HCT116 (cell line): ENCODE results near the gene ALDH4A1. TPM values are rescaled to one million over a fixed set of nuclear protein-coding genes. Genes with fewer than 3 reads are reported as not detected.
A peak's percentile ranks its signal among the peaks of the same experiment; 100 is the strongest.

ENCODE experiments used
- ATAC-seq: fragments of 200-7000 bp; cut with Tn5 transposase; 2 replicates; pipeline ENCODE4 v1.9.1; 2020; ENCODE audit warnings: mild to moderate bottlenecking, moderate library complexity
- BruUV-seq: library from RNA; stranded (reverse); fragments of 400-500 nt; replicated peaks from 2 replicates; lab custom pipeline; 2021; lab: Mats Ljungman, UMichigan
- CTCF ChIA-PET: fragments of 300-600 bp; sonication (Branson Sonifier 250); formaldehyde crosslinking; loops from one replicate; lab custom pipeline; 2021; ENCODE audit warnings: antibody characterized with exemption; lab: Charles Lee
- POLR2A ChIA-PET: fragments of 300-600, 350-600 bp; sonication (Branson Sonifier 250); formaldehyde crosslinking; loops from one replicate; lab custom pipeline; 2021; ENCODE audit warnings: antibody characterized with exemption; lab: Charles Lee
- RAD21 ChIA-PET, 2 experiments: fragments of 300-600 bp; sonication (Branson Sonifier 250); formaldehyde crosslinking; loops; one replicate each; lab custom pipeline; 2023; ENCODE audit warnings: low total read pairs in 2 of 2; ENCODE audit not compliant: uncharacterized antibody in 2 of 2, unreplicated experiment in 2 of 2, low non-redundant PET in 1 of 2; lab: Charles Lee
- DNase-seq: peaks from one replicate; pipeline ENCODE4 v3.0.0-alpha.2; 2010; ENCODE audit warnings: low read depth, low spot score
- H2AFZ ChIP-seq: fragments of 200-600 bp; shearing (Covaris generic), sonication (generic); 2 replicates; pipeline ENCODE4 v1.6.1; 2017; ENCODE audit warnings: low read depth, mixed run types, mixed read lengths, antibody characterized with exemption, low read length; ENCODE audit not compliant: poor library complexity, severe bottlenecking
- H3K27ac ChIP-seq: 2 replicates; pipeline ENCODE4 v1.5.1; 2012; ENCODE audit warnings: low read depth, low read length
- H3K27me3 ChIP-seq: fragments of 200-600 bp; sonication (generic); 2 replicates; pipeline ENCODE4 v1.6.1; 2016; ENCODE audit warnings: mixed run types, low read length, mixed read lengths; ENCODE audit not compliant: insufficient read depth
- H3K36me3 ChIP-seq, 2 experiments: fragments of 200-500 bp in 1 of 2; fragments of 200-600 bp in 1 of 2; sonication (Bioruptor generic) in 1 of 2; sonication (generic) in 1 of 2; 2 replicates each; pipeline versions ENCODE4 v1.5.1 to v1.6.1; 2014 to 2016; ENCODE audit warnings: low read length in 2 of 2, inconsistent platforms in 1 of 2, mixed read lengths in 1 of 2, mixed run types in 1 of 2; ENCODE audit not compliant: insufficient read depth in 2 of 2, control insufficient read depth in 1 of 2
- H3K4me1 ChIP-seq, 2 experiments: fragments of 200-600 bp in 1 of 2; sonication (generic) in 1 of 2; 2 replicates each; pipeline versions ENCODE4 v1.5.1 to v1.6.1; 2012 to 2017; ENCODE audit warnings: low read length in 2 of 2, inconsistent platforms in 1 of 2, mild to moderate bottlenecking in 1 of 2, mixed read lengths in 1 of 2, mixed run types in 1 of 2, moderate library complexity in 1 of 2; ENCODE audit not compliant: insufficient read depth in 2 of 2, control insufficient read depth in 1 of 2
- H3K4me2 ChIP-seq: fragments of 200-600 bp; sonication (generic); 2 replicates; pipeline ENCODE4 v1.6.1; 2017; ENCODE audit warnings: mixed run types, low read length, mixed read lengths
- H3K4me3 ChIP-seq, 2 experiments: fragments of 200-600 bp in 1 of 2; sonication (generic) in 1 of 2; replicated peaks in 1 of 2; 2 replicates each; pipeline ENCODE4 v1.5.1; 2011 to 2016; ENCODE audit warnings: low read length in 2 of 2, control low read depth in 1 of 2, low read depth in 1 of 2, mild to moderate bottlenecking in 1 of 2, mixed read lengths in 1 of 2, mixed run types in 1 of 2
- H3K79me2 ChIP-seq: fragments of 200-600 bp; sonication (generic); 2 replicates; pipeline ENCODE4 v1.6.1; 2017; ENCODE audit warnings: mild to moderate bottlenecking, mixed run types, low read length, moderate library complexity, mixed read lengths; ENCODE audit not compliant: insufficient read depth
- H3K9ac ChIP-seq: fragments of 200-600 bp; sonication (generic); 2 replicates; pipeline ENCODE4 v1.6.1; 2016; ENCODE audit warnings: low read length, mixed read lengths
- H3K9me2 ChIP-seq: fragments of 200-600 bp; sonication (generic), shearing (Covaris generic); 2 replicates; pipeline ENCODE4 v1.6.1; 2017; ENCODE audit warnings: mixed run types, mild to moderate bottlenecking, moderate library complexity; ENCODE audit not compliant: insufficient read depth
- H3K9me3 ChIP-seq, 2 experiments: fragments of 200-500 bp in 1 of 2; fragments of 200-600 bp in 1 of 2; sonication (Bioruptor generic) in 1 of 2; sonication (generic) in 1 of 2; 2 replicates each; pipeline ENCODE4 v1.6.1; 2014 to 2017; ENCODE audit warnings: low read length in 2 of 2, mixed read lengths in 2 of 2, inconsistent platforms in 1 of 2, low read depth in 1 of 2, mild to moderate bottlenecking in 1 of 2, mixed run types in 1 of 2, moderate library complexity in 1 of 2; ENCODE audit not compliant: control insufficient read depth in 1 of 2, insufficient read depth in 1 of 2
- H4K20me1 ChIP-seq: fragments of 200-600 bp; sonication (generic), shearing (Covaris generic); 2 replicates; pipeline ENCODE4 v1.6.1; 2017; ENCODE audit warnings: mixed run types, mild to moderate bottlenecking, moderate library complexity; ENCODE audit not compliant: insufficient read depth
- CBX3 ChIP-seq: IDR thresholded peaks from 2 replicates; pipeline ENCODE4 v1.6.1; 2012; ENCODE audit warnings: low read depth
- CTCF ChIP-seq, 3 experiments: fragments of 200-600 bp in 1 of 3; sonication (generic) in 1 of 3; IDR thresholded peaks in 2 of 3; conservative IDR thresholded peaks in 1 of 3; 2 replicates each; pipeline ENCODE4 v1.5.1; 2012 to 2017; ENCODE audit warnings: low read depth in 2 of 3, low read length in 2 of 3, antibody characterized with exemption in 1 of 3, borderline replicate concordance in 1 of 3, control low read depth in 1 of 3, mild to moderate bottlenecking in 1 of 3, mixed read lengths in 1 of 3, mixed run types in 1 of 3, moderate library complexity in 1 of 3; ENCODE audit not compliant: insufficient read depth in 1 of 3
- EGR1 ChIP-seq: IDR thresholded peaks from 2 replicates; pipeline ENCODE4 v1.6.1; 2012; ENCODE audit warnings: low read depth
- JUND ChIP-seq: IDR thresholded peaks from 2 replicates; pipeline ENCODE4 v1.6.1; 2012
- RAD21 ChIP-seq: IDR thresholded peaks from 2 replicates; pipeline ENCODE4 v1.6.1; 2012; ENCODE audit warnings: low read depth, mild to moderate bottlenecking
- ZBTB33 ChIP-seq: IDR thresholded peaks from 2 replicates; pipeline ENCODE4 v1.6.1; 2011; ENCODE audit warnings: mild to moderate bottlenecking, low read length, moderate library complexity; ENCODE audit not compliant: insufficient replicate concordance; ENCODE audit errors: extremely low read depth
- ZNF274 ChIP-seq: fragments of 200-500 bp; sonication (Bioruptor generic); IDR thresholded peaks from 2 replicates; pipeline ENCODE4 v1.6.1; 2014; ENCODE audit warnings: mild to moderate bottlenecking, low read depth, low read length, inconsistent platforms
- intact Hi-C: fragments of 100-400 bp; cut with micrococcal nuclease; formaldehyde crosslinking; loops from 2 replicates; pipeline ENCODE4 v1.10.0; 2022
- total RNA-seq: library from RNA; stranded (reverse); gene quantifications from one replicate; pipeline ENCODE4 v1.2.1, GENCODE V29; 2021; ENCODE audit not compliant: unreplicated experiment

The ALDH4A1 gene
- total RNA-seq, 1 experiment from 2014 or later: 12.6 TPM

- ChIA-PET RAD21 (no interaction called here), POLR2A (no interaction called here), CTCF (interaction anchor here (0.7 to 2.1 kb wide), 15 partner anchors 14 to 331 kb away, joined by 3 to 14 read pairs (median 5); no protein-coding TSS in a partner anchor)
- intact Hi-C loops: loop anchor here (1.0 to 10.0 kb wide), 4 partner anchors 66 to 748 kb away; no protein-coding TSS in a partner anchor
- Histone ChIP-seq H4K20me1 (no peaks in the 10 kb centered on the region), H3K9me2 (no peaks in the 10 kb centered on the region), H3K27me3 (no peaks in the 10 kb centered on the region), H3K9ac (no peak overlapping the region), H2AFZ (no peak overlapping the region), H3K9me3 (no peaks in the 10 kb centered on the region), H3K4me1 (peaks cover 5 to 10% of the 10 kb centered on the region in 2 experiments), H3K79me2 (no peaks in the 10 kb centered on the region), H3K4me2 (no peak overlapping the region), H3K4me3 (no peak overlapping the region), H3K36me3 (peaks cover 6 to 21% of the 10 kb centered on the region in 2 experiments; a peak in 2 of 4 replicates), H3K27ac (no peak overlapping the region)
- ATAC-seq (peak; percentile 21; the same call in 1 of the 2 replicates), DNase-seq (peak; percentile 33)
- BruUV-seq: no TSS peak
- TF ChIP-seq CTCF (IDR thresholded peaks at IDR 0.05 in 2 of 3, conservative IDR thresholded peaks at IDR 0.05 in 1 of 3; ENCODE audit: borderline replicate concordance in 1 of 3, insufficient read depth in 1 of 3, low read depth in 2 of 3, low read length in 2 of 3): peak; percentile 77 to 97 (median 97)
- TF ChIP-seq EGR1: no peak
- TF ChIP-seq ZNF274: no peak
- TF ChIP-seq RAD21: peak; percentile 77
- TF ChIP-seq JUND: no peak
- TF ChIP-seq CBX3: no peak
- TF ChIP-seq ZBTB33: no peak
These were observed 4.9 kb upstream of the ALDH4A1 start for GRCh38 chr1:18907021-18907916.
